GM19438 (cell line): Measurements from ENCODE around the gene ZBTB32.

Experiments
- ATAC-seq: cut with Tn5 transposase; IDR thresholded peaks from one replicate; pipeline ENCODE4 v1.9.1; 2021; ENCODE audit warnings: low read depth; ENCODE audit not compliant: unreplicated experiment

Gene ZBTB32

DNA sequence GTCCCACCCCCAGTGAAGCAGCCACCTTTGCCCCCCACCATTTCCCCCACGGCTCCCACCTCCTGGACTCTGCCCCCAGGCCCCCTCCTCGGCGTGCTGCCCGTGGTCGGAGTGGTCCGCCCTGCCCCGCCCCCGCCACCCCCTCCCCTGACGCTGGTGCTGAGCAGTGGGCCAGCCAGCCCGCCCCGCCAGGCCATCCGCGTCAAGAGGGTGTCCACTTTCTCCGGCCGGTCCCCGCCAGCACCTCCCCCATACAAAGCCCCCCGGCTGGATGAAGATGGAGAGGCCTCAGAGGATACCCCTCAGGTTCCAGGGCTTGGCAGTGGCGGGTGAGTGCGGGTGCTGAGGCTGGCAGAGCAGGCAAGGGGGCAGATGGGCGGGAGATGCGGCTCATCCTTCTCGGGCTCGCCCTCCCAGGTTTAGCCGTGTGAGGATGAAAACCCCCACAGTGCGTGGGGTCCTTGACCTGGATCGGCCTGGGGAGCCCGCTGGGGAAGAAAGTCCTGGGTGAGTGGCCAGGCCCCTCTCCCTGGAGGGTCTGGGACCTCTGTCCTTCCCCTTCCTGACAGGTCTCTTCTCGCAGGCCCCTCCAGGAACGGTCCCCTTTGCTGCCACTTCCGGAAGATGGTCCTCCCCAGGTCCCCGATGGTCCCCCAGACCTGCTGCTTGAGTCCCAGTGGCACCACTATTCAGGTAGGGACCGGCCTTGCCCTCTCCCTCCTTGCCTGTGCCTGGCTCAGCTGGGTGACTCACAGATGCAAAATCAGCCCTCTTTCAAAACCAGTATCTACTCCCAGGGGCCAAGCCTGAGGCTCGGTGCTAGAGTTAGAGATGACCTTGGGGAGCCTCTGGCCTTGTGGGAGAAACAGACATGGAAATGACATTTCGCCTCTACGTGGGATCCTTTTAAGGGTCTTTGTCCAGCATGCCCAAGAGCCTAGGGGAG is 29.1 kb downstream of the ZBTB32 start:
- ATAC-seq: no peak

DNA sequence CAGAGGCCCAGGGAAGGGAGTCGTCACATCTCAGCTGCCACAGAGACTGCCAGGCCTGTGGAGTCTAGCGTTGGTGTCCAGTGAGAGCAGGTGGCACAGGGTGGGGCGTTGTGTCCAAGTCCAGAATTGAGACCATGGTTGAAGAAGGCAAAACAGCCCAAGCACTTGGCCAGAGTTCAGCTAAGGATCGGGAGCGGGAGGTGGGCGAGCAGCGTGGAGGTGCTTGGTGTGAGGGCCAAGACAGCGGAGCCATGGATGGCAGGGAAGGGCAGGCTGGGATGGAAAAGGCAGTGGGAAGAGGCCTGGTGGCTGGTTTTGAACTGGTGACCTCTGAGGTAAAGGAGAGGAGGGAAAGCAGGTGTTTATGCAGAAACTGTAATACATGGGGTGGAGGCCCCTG is 29.9 kb downstream of the ZBTB32 start:
- no peak for ATAC-seq

DNA sequence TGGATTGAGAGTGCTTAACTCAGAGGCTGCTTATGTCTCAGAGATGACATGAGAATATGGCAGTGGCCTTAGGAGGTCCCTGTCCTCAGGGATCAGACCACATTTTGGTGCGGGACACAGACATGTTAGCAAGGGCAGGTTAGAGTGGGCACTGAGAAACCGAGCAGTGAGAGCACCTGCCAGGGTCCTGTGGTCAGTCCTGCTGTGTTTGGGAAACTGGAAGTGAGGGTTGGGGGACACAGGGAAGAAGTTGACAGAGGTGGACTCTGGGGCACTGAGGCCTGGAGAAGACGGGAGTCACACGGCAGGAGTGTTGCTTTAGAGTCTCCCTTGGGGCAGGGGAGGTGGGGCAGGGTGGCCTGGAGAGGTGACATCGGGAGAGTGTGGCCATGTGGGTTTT is 30.5 kb downstream of the ZBTB32 start:
- ATAC-seq: no peak

DNA sequence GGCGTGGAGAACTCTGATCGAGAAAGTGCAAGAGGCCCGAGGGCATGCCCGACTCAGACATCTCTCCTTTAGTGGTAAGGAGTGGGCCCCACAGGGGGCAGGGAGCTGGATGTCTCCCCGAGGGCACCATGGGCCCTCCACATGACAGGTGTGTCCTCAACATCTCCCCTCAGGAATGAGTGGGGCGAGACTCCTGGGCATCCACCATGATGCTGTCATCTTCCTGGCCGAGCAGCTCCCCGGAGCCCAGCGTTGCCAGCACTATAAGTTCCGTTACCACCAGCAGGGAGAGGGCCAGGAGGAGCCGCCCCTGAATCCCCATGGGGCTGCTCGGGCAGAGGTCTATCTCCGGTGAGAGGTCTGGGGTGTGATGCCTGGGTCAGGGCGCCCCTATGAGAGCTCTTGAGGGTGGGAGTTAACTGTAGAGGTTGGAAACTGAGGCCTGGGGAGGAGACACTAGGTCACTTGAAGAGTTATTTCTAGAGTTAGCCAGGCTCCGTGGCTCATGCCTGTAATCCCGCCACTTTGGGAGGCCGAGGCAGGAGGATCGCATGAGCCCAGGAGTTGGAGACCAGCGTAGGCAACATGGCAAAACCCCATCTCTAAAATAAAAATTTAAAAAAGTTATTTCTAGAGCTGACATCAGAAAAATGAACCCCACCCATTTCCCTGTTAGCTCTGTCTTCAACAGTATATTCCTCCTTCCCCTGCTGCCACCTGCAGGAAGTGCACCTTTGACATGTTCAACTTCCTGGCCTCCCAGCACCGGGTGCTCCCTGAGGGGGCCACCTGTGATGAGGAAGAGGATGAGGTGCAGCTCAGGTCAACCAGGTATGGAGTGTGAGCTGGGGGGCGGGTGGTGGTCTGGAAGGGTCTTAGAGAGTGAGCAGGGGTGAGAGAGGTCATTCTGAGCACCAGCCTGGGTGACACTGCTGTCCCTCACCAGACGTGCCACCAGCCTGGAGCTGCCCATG is 32.8 kb downstream of the ZBTB32 start:
- ATAC-seq: no peak

DNA sequence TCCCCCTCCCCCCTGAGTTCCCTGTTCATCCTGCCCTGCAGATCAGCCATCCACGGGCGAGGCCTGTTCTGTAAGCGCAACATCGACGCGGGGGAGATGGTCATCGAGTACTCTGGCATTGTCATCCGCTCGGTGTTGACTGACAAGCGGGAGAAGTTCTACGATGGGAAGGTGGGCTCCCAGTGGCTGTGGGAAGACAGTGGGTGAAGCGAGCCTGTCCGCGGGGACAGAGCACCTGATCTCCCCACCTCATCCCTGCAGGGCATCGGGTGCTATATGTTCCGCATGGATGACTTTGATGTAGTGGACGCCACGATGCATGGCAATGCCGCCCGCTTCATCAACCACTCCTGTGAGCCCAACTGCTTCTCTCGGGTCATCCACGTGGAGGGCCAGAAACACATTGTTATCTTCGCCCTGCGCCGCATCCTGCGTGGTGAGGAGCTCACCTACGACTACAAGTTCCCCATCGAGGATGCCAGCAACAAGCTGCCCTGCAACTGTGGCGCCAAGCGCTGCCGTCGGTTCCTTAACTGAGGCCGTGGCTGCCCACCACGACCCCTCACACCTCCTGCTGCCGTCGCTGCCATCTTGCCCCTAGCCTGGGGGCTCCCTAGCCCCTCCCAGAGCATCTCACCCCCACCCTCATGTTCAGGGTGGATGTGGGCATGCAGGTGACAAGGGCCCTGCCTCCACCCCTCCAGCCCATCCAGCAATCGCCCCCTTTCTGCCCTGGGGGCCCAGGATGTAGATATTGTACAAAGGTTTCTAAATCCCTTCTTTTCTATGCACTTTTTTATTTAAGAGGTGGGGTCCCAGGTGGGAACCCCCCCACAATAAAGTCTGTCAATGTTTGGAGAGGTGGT is 33.9 kb downstream of the ZBTB32 start:
- ATAC-seq: no peak

DNA sequence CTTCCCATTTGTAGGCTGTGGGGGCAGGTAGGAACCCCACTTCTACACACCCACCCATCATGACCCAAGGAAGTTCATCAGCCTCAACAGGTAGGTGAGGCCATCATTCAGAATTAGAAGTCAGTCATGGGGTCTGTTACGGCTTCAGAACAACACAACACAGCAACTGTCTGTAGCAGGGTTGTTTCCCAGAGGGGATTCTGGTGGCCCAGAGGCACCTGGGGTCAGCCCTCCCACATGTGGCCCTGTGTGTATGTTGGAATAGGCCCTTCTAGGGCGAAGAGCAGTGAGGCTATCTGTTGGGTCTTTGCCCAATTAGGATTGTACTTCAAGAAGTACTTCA is 34.5 kb downstream of the ZBTB32 start:
- ATAC-seq: no peak

DNA sequence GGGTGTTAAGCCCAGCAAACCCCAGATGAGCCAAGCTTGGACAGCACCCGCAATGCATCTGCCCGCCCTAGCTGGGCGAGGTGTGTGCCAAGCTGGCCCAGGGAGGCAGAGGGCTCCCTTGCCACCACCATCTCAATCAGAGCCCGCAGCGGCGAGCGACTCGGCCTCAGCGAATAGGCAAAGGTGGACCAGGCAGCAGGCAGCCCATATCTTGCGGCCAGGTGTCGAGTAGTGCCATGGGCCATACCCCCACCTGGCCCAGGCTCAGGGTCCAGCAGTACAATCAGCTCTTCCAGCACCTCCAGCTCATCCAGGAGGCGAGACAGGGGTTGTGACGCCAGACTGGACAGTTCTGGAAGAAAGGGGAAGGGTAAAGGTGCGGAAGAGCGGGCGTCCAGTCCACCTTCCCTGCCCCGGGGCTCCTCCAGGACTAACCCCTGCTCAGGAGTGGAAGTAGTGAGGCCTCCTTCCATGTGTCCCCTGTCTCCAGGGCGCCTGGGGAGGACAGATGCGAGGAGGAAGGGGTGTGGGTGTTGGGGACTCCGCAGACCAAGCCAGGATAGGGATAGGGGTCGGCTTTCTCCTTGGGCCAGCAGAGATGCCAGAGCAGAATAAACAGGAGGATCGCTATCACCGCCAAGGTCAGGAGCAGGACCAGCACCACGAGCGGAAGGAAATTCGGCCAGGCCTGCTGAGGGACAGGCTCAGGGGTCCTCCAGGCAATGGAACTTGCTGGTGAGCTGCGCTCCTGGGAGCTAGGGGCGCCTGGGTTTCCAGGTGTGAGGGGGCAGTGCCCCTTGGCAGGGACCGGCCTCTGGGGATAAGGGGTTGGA is 35.1 kb downstream of the ZBTB32 start:
- no peak for ATAC-seq

DNA sequence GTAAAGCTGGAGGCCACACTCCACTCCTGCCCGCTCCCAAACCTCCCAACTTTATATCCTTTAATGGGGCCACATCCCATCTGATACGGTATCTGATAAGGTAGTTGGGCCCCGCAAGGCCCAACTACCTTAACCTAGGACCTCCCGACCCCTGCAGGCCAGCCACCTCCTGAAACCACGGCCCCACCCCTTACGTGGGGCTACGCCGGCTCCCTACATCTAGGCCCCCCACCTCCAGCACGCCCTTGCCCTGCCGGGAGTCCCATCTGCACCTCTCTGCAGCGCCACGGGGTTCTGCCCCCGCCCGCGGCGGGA is 35.7 kb downstream of the ZBTB32 start:
- peak; percentile 16 for ATAC-seq

DNA sequence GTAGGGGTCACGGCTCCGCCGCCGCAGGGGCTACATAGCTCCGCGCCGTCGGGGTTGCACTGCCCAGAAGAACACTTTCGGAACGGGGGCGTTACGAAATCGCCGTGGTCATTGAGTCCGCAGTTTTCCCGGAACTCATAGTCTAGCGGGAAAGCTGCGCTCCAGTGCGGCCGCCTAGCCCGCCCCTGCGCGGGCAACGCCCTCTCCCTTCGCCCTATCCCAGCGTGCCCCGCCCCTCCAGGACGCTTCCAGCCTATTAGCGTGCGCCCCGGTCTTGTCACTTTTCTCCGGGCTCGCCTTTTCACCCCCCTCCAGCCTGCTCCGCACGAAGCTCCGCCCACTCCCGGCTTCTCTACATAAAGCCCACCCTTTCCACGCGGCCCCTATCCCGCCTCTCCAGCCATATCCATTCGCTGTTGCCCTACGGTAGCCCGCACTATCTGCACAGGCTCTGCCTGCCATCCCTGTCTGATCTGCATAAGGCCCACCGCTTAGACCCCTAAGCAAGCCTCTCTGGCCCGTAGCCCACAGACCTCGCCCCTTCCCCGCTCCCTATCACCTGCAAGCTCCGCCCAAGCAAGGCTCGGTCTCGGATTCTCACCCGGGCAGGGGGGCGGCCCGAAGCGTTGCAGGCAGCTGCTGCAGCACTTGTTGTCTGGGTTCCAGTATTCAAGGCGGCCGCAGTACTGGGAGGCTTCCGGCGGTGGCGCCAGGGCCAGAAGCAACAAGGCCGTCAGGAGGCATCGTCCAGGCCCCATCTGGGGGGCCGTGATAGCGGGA is 36.3 kb downstream of the ZBTB32 start:
- peak; percentile 52 for ATAC-seq

DNA sequence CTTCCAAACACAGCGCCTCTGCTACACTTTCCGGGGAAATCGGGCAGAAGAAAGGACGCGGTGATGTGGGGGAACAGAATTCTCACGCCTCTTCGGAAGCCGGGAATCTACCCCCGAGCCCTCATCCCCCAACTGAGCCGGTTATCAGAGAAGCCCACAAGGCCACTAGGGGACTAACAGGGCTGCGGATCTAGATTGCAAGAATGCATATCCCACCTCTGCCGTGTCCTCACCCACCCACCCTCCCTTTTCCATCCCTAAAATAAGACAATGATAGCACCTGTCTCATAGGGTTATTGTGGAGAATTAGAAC is 36.8 kb downstream of the ZBTB32 start:
- no peak for ATAC-seq

DNA sequence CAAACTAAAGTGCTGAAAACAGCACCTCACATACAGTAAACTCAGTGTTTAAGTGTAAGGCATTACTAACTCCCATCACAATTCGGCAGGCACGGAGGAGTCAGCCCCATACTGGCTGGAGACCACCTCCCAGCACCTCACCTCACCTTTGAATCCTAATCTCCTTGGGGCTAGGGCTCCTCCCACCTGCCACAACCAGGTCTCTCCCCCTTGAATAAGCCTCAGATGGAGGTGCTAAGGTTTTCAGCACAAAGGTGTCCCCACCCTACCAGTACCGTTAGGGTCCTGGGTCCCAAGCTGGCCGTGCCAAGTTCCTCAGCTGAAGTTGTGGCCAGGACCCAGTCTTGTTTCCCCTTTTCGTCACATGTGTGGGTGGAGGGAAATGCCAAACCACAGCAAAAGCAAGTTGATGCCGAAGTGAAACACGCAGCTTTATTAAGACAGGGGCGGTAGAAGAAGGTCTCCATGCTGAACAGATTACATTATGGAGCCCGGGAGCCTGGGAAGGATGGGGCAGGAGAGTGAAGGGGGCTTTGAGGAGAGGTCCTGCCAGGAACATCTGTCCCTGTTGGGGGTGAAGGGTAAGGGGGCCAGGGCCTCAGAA is 37.9 kb downstream of the ZBTB32 start, which contains the start of gene IGFLR1:
Gene IGFLR1, minus strand, starts transcription at position 332 of the 604 bp plus-strand sequence. CDS start 1,272 bp downstream, outside the sequence.
- ATAC-seq: no peak

DNA sequence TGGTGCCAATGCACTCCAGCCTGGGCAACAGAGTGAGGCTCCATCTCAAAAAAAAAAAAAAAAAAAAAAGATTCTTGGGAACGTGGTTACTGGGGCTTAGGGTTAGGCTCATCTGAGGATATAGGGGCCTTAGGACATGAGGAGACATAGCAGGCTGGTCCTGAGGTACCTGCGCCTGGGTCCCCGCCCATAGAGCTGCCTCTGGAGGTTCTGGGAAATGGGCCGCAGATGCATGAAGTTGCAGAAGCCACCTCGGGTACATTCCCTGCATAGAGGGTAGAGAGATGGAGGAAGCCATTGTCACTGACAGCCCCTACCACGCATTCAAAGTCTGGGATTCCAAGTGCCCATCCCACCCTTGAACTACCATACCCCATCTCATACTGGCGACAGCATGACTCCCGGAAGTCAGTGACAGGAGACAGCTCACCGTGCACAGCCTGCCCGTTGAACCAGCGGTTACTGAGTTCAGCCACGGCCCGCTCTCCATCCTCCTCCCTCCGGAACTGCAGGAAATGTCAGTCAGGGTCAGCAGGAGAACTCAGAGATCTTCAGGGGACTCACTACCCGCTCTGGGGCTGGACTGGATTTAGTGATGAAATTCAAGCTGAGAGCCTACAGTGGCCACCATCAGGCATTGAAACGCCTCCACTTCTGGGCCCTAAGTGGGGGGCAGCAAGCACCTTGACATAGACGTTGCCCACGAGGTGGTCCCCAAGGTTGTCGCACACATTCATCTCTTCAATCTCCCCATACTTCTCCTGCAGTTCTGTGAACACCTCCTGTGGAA is 39.5 kb downstream of the ZBTB32 start:
- no peak for ATAC-seq

DNA sequence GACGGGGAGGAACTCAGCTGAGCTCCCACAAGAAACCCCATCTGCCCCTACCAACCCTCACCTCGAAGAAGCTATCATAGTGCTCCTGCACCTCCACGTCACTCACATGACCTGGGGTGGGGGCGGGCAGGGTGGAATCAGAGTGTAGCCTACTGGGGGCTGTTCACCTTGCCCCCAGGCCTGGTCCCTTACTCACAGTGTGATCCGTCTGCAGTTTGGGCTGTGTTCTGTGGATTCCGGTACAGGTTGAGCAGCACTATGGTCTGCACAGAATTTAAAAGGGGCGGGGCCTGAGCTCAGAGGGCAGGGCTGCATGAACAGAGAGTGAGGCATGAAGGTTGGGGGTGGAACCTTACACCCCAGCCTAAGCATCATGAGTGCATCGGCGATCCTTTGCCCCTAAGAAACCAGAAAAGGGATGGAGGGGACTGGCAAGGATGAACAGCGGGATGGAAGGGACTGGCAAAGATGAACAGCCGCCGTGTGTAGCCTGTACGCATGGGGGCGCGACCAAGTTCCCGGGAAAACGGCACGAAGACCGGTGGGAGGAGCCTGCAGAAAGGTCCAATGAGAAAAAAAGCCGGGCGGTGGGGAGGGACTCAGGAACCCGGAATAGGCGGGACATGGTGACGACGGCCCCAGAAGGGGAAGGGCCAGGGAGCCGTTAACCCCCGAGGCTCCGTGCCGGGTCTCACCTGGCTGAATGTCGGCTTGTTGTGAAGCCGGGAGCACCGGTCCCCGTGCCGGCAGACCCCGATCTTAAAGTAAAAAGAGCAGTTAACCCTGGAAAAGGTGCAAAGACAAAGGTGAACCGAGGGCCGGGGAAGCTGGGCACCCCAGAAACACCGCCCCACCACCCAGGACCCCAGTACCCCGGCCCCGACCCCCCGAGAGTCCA is 40.3 kb downstream of the ZBTB32 start:
- peak; percentile 36 for ATAC-seq

DNA sequence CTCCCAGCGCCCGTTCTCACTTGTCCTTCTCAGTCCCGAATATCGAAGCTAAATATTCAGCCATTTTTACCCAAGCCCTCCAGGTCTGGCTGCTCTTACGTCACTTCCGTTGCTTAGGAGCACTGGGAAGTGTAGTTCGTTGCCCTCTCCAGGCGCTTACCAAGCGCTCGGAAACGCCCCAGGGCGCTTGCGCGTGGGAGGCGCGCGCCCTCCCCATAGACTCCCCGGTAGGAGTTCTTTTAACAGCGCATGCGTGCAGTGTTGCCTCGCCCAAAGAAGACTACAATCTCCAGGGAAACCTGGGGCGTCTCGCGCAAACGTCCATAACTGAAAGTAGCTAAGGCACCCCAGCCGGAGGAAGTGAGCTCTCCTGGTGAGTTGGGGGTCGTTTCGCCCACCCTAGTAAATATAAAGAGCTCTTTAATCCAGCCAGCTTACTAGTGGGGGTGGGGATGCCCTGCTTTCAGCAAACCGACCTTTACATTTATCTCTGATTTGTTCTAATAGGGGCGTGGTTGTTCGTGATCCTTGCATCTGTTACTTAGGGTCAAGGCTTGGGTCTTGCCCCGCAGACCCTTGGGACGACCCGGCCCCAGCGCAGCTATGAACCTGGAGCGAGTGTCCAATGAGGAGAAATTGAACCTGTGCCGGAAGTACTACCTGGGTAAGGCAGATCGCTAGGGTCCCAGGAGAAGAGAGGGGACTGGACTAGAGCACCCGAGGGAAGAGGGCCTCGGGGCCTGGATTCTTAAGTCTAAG is 41.1 kb downstream of the ZBTB32 start, which contains the start of the genes PSENEN and U2AF1L4:
Gene PSENEN, plus strand, starts transcription at position 324 of the 759 bp plus-strand sequence. Its CDS starts 280 bp downstream, at position 604.
Gene U2AF1L4, minus strand, starts transcription at position 91 of the 759 bp plus-strand sequence. Its CDS starts 27 bp downstream, at position 64.
- peak; percentile 36 for ATAC-seq

DNA sequence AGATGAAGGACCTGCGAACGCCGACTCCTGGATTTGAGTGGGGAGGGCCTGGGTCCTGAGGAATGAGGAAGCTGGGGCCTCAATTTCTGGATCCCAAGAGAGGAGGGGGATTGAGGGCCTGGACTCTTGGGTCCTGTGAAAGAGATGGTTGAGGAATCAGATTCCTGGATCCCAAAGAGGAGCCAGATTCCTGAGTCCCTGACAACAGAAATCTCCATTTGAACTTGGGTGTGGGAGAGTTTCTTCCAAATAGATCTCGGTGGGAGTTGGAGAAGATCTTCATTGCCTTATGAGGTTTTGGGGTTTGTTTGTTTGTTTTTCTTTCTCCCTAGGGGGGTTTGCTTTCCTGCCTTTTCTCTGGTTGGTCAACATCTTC is 41.7 kb downstream of the ZBTB32 start:
- no peak for ATAC-seq

DNA sequence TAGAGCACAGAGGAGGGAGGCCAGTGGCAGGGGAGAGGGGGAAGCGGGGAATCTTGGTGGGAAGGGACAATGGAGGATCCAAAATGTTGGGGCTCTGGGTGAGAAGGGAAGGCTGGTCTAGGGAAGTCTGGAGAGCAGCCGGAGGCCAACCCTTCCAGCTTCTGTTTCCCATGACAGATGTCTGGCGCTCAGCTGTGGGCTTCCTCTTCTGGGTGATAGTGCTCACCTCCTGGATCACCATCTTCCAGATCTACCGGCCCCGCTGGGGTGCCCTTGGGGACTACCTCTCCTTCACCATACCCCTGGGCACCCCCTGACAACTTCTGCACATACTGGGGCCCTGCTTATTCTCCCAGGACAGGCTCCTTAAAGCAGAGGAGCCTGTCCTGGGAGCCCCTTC is 42.2 kb downstream of the ZBTB32 start:
- no peak for ATAC-seq
